ENCODE measurements around the gene THSD7A. TPM values are rescaled to one million over a fixed set of nuclear protein-coding genes. Genes with fewer than 3 reads are reported as not detected.

THSD7A gene
- total and polyA plus RNA-seq, 2 of the 4 experiments (the other 2 are of a cell fraction), result 0.02 to 0.18 TPM

DNA sequence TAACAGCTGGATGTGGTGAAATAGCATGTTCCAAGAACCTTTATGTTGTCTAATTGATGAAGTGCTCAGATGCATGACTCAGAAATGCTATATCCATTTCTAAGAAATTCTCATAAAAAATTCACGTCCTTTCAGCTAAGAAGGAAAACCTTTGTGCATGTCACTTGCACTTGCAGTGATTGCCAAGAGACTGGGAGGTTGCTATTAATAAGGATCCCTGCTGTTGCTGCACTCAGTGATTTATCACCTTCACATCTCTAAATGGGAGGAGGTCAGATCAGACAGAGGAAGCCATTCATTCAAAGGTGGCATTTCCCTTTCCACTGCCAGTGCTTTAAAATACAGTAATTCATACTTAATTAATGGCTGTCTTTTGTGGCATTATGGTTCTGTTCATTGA is 89.5 kb downstream of the THSD7A start:
- no peaks in the 10 kb centered on the region for H3K79me1 ChIP-seq (ENCODE audit: low read depth in 1 of 2, low read length in 2 of 2)
- CTCF ChIA-PET, result no interaction called here
- intact Hi-C loops (cut with micrococcal nuclease) (no loop called here), dilution Hi-C loops (cut with HindIII; ENCODE audit: low sequenced_read_pairs, unreplicated experiment) (no loop called here), in situ Hi-C loops (cut with MboI; ENCODE audit: low sequenced_read_pairs) (no loop called here)
- no CpG with 5 or more reads among the region's 1 CpG for WGBS, 2 experiments (ENCODE audit: extremely low coverage in 2 of 2, insufficient read length in 1 of 2)
- no peak for TF ChIP-seq BHLHE40 (IDR thresholded peaks at IDR 0.05; ENCODE audit: low read depth, low read length)
- no peak for TF ChIP-seq POLR2A (IDR thresholded peaks at IDR 0.05; ENCODE audit: low read depth, low read length)
- TF ChIP-seq FOS (IDR thresholded peaks at IDR 0.05; ENCODE audit: low read depth, low read length), result no peak
- TF ChIP-seq CEBPB (IDR thresholded peaks at IDR 0.05; ENCODE audit: low read depth, low read length), result no peak
- no peak for TF ChIP-seq MAFK (IDR thresholded peaks at IDR 0.05; ENCODE audit: low read depth, low read length)
- no peaks in the 10 kb centered on the region for H3K27me3 ChIP-seq (ENCODE audit: control insufficient read depth, insufficient read depth, low read length)
- DNase-seq, result no peak
- H2BK120ac ChIP-seq (ENCODE audit: low read depth, low read length), result no peak overlapping the region
- H4K91ac ChIP-seq (ENCODE audit: insufficient read depth, low read depth, low read length), result no peak overlapping the region
- no peak overlapping the region for H3K4me3 ChIP-seq (ENCODE audit: insufficient read depth, low read depth, low read length)
- no peak overlapping the region for H4K5ac ChIP-seq (ENCODE audit: low read depth, low read length)
- no peaks in the 10 kb centered on the region for H3K4me1 ChIP-seq (ENCODE audit: control insufficient read depth, insufficient read depth, low read length)
- H2BK5ac ChIP-seq (ENCODE audit: low read depth, low read length, poor library complexity, severe bottlenecking), result no peak overlapping the region
- no TSS peak for BruUV-seq (replicated peaks)
- H3K27ac ChIP-seq (ENCODE audit: insufficient read depth, low read length), result no peak overlapping the region
- POLR2A ChIA-PET (ENCODE audit: unreplicated experiment), result no interaction called here
- H2AFZ ChIP-seq (replicated peaks; ENCODE audit: low read length, poor library complexity), result no peak overlapping the region
- H4K8ac ChIP-seq (ENCODE audit: low read depth in 2 of 2, low read length in 2 of 2), result no peak overlapping the region
- H3K56ac ChIP-seq (ENCODE audit: extremely low read depth, insufficient read depth, low read length), result no peak overlapping the region
- H3K4ac ChIP-seq (ENCODE audit: low read depth, low read length), result no peak overlapping the region
- H3K9me3 ChIP-seq (ENCODE audit: control insufficient read depth, insufficient read depth, low read length), result no peaks in the 10 kb centered on the region; the same call in 1 of the 2 replicates
- H4K20me1 ChIP-seq (ENCODE audit: insufficient read depth, low read length), result no peaks in the 10 kb centered on the region
- no peaks in the 10 kb centered on the region for H3K9me1 ChIP-seq (ENCODE audit: insufficient read depth, low read length)
- no peaks in the 10 kb centered on the region for H3K36me3 ChIP-seq (ENCODE audit: control insufficient read depth, insufficient read depth, low read length)
- H3K18ac ChIP-seq (ENCODE audit: low read depth, low read length), result no peak overlapping the region
- no peak overlapping the region for H3K14ac ChIP-seq (replicated peaks; ENCODE audit: low read depth, low read length)
- H3K4me2 ChIP-seq (ENCODE audit: low read depth, low read length), result no peak overlapping the region
- H2AK9ac ChIP-seq (replicated peaks; ENCODE audit: low read depth, low read length, poor library complexity), result no peak overlapping the region
- no peak overlapping the region for H2BK15ac ChIP-seq (ENCODE audit: low read depth, low read length)
- H2AK5ac ChIP-seq (ENCODE audit: low read depth, low read length), result no peak overlapping the region
- no peak overlapping the region for H3K9ac ChIP-seq (ENCODE audit: low read depth, low read length)
- H2BK20ac ChIP-seq (ENCODE audit: low read depth, low read length), result no peak overlapping the region
- H3K23ac ChIP-seq (ENCODE audit: low read depth, low read length), result no peak overlapping the region
- ATAC-seq (ENCODE audit: low read depth), result no peak

Data from IMR-90 (cell line).